ENCODE measurements around the gene PLA2G1B.

GRCh38 chr12:120342175-120343038 lies 14.8 kb upstream of the PLA2G1B start:
- TF ChIP-seq EZH2 (IDR thresholded peaks at IDR 0.05; ENCODE audit: borderline replicate concordance, low read length): no peak
- TF ChIP-seq, protein P1, sequence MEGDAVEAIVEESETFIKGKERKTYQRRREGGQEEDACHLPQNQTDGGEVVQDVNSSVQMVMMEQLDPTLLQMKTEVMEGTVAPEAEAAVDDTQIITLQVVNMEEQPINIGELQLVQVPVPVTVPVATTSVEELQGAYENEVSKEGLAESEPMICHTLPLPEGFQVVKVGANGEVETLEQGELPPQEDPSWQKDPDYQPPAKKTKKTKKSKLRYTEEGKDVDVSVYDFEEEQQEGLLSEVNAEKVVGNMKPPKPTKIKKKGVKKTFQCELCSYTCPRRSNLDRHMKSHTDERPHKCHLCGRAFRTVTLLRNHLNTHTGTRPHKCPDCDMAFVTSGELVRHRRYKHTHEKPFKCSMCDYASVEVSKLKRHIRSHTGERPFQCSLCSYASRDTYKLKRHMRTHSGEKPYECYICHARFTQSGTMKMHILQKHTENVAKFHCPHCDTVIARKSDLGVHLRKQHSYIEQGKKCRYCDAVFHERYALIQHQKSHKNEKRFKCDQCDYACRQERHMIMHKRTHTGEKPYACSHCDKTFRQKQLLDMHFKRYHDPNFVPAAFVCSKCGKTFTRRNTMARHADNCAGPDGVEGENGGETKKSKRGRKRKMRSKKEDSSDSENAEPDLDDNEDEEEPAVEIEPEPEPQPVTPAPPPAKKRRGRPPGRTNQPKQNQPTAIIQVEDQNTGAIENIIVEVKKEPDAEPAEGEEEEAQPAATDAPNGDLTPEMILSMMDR (conservative IDR thresholded peaks at IDR 0.05 in 1 of 2, IDR thresholded peaks at IDR 0.05 in 1 of 2; ENCODE audit: extremely low read depth in 1 of 2, insufficient read depth in 1 of 2, low read depth in 1 of 2, low read length in 2 of 2): no peak
